Inflammatory macrophage treated with lipopolysaccharide for 1 hour (primary cell): ENCODE data around the gene NRARP.

Source experiments
- DNase-seq, 2 donors: peaks; one replicate each; pipeline ENCODE4 v3.0.0-alpha.2; 2020 to 2022

NRARP gene

GRCh38 chr9:137255448-137256114 lies 46.5 kb downstream of the NRARP start:
- DNase-seq: peak; percentile 17 to 19

GRCh38 chr9:137254624-137255447 lies 47.2 kb downstream of the NRARP start, which contains the start of gene NELFB:
Gene NELFB (plus strand): TSS chr9:137255327.
- DNase-seq: peak; percentile 76 to 95

GRCh38 chr9:137253717-137254623 lies 48.1 kb downstream of the NRARP start:
- no peak for DNase-seq

- DNase-seq: no peak
Observed at GRCh38 chr9:137252555-137253506, 49.2 kb downstream of the NRARP start.

GRCh38 chr9:137251490-137252268 lies 50.4 kb downstream of the NRARP start:
- no peak for DNase-seq

GRCh38 chr9:137251194-137251461 lies 50.9 kb downstream of the NRARP start, which contains the start of gene STPG3:
Gene STPG3 (plus strand): TSS chr9:137251286. CDS start chr9:137251287, 1 bp downstream.
- DNase-seq: no peak

GRCh38 chr9:137250329-137251193 lies 51.5 kb downstream of the NRARP start:
- no peak for DNase-seq
